PC-9 (cell line): ENCODE measurements around the gene RBP5. TPM values are rescaled to one million over a fixed set of nuclear protein-coding genes. Genes with fewer than 3 reads are reported as not detected.
"Not testable (repeated sequence)": the region's sequence is repeated elsewhere in the genome, so short reads cannot be mapped to it uniquely, and the experiment has no call there.

Source experiments
- BruUV-seq: library from RNA; stranded (reverse); fragments of 400-500 nt; replicated peaks from 2 replicates; lab custom pipeline; 2021; lab: Mats Ljungman, UMichigan
- CTCF ChIA-PET: fragments of 300-600 bp; sonication (Branson Sonifier 250); formaldehyde crosslinking; loops from one replicate; lab custom pipeline; 2022; ENCODE audit warnings: antibody characterized with exemption; lab: Charles Lee
- POLR2A ChIA-PET: fragments of 300-600 bp; sonication (Branson Sonifier 250); formaldehyde crosslinking; loops from one replicate; lab custom pipeline; 2022; ENCODE audit warnings: antibody characterized with exemption; ENCODE audit not compliant: unreplicated experiment; lab: Charles Lee
- DNase-seq, 2 experiments: peaks; one replicate each; pipeline versions ENCODE4 v3.0.0 to v3.0.0-alpha.2; 2015 to 2022; ENCODE audit warnings: mixed read lengths in 1 of 2
- H2AFZ ChIP-seq: fragments of 200-600 bp; sonication (generic); 2 replicates; pipeline ENCODE4 v1.8.1; 2017; ENCODE audit warnings: antibody characterized with exemption
- H3F3A ChIP-seq: fragments of 200-600 bp; sonication (generic); 2 replicates; pipeline ENCODE4 v1.8.1; 2017; ENCODE audit warnings: antibody characterized with exemption, mild to moderate bottlenecking, low read depth; ENCODE audit not compliant: insufficient read depth
- H3K27ac ChIP-seq: fragments of 200-600 bp; sonication (generic); 2 replicates; pipeline ENCODE4 v1.6.1; 2016; ENCODE audit warnings: mixed run types
- H3K27me3 ChIP-seq: fragments of 200-600 bp; sonication (generic); 2 replicates; pipeline ENCODE4 v1.6.1; 2016; ENCODE audit warnings: low read depth, mixed run types; ENCODE audit not compliant: insufficient read depth
- H3K36me3 ChIP-seq: fragments of 200-600 bp; sonication (generic); 2 replicates; pipeline ENCODE4 v1.6.1; 2016; ENCODE audit warnings: low read depth, mixed run types
- H3K4me1 ChIP-seq: fragments of 200-600 bp; sonication (generic); replicated peaks from 2 replicates; pipeline ENCODE4 v1.6.1; 2016; ENCODE audit warnings: mixed run types; ENCODE audit not compliant: insufficient read depth
- H3K4me2 ChIP-seq: fragments of 200-600 bp; sonication (generic); 2 replicates; pipeline ENCODE4 v1.6.1; 2017; ENCODE audit warnings: mixed run types
- H3K4me3 ChIP-seq: fragments of 200-600 bp; sonication (generic); 2 replicates; pipeline ENCODE4 v1.6.1; 2016; ENCODE audit warnings: mixed run types
- H3K79me2 ChIP-seq: fragments of 200-600 bp; sonication (generic); 2 replicates; pipeline ENCODE4 v1.6.1; 2017; ENCODE audit warnings: low read depth, mixed run types
- H3K9me2 ChIP-seq: fragments of 200-600 bp; sonication (generic); 2 replicates; pipeline ENCODE4 v1.8.1; 2017; ENCODE audit warnings: mild to moderate bottlenecking; ENCODE audit not compliant: insufficient read depth
- H3K9me3 ChIP-seq: fragments of 200-600 bp; sonication (generic); 2 replicates; pipeline ENCODE4 v1.8.1; 2016; ENCODE audit warnings: low read depth; ENCODE audit not compliant: insufficient read depth
- H4K20me1 ChIP-seq: fragments of 200-600 bp; sonication (generic); 2 replicates; pipeline ENCODE4 v1.8.1; 2017; ENCODE audit not compliant: insufficient read depth
- CTCF ChIP-seq: fragments of 200-600 bp; sonication (generic); conservative IDR thresholded peaks from 2 replicates; pipeline ENCODE4 v1.6.1; 2017; ENCODE audit warnings: mixed run types, antibody characterized with exemption, mild to moderate bottlenecking, moderate library complexity
- EZH2 ChIP-seq: fragments of 200-600 bp; sonication (generic); IDR thresholded peaks from 2 replicates; pipeline ENCODE4 v1.8.0; 2017; ENCODE audit warnings: antibody characterized with exemption, low read depth
- intact Hi-C: fragments of 100-400 bp; cut with micrococcal nuclease; formaldehyde crosslinking; loops from one replicate; pipeline ENCODE4 v1.10.0; 2022; ENCODE audit not compliant: unreplicated experiment
- total RNA-seq: library from RNA; stranded (reverse); gene quantifications from 2 replicates; pipeline ENCODE4 v1.2.3, GENCODE V29; 2021

RBP5 gene
- total RNA-seq, 1 experiment from 2014 or later, result 0.74 TPM

GRCh38 chr12:7108003-7108795 lies 20.5 kb downstream of the RBP5 start:
- POLR2A ChIA-PET, result interaction anchor here (0.5 to 2.3 kb wide), 21 partner anchors 9 to 576 kb away, joined by 3 to 27 read pairs (median 3); partner anchors contain the start of genes C12orf57, GAPDH, RNU7-1 and USP5
- H3K4me2 ChIP-seq, result peak overlapping the region; percentile 84
- intact Hi-C loops, result loop anchor here (1.0 to 2.0 kb wide), 5 partner anchors 48 to 239 kb away; partner anchors contain the start of genes C1S and LPCAT3
- H3K79me2 ChIP-seq, result peaks cover 39% of the 10 kb centered on the region
- no peaks in the 10 kb centered on the region for H3K9me2 ChIP-seq
- H3K9me3 ChIP-seq, result peaks cover 11% of the 10 kb centered on the region
- no peaks in the 10 kb centered on the region for H3K27me3 ChIP-seq
- no peak for TF ChIP-seq EZH2
- no peak for TF ChIP-seq CTCF
- H4K20me1 ChIP-seq, result peaks cover 4% of the 10 kb centered on the region; the same call in 1 of the 2 replicates
- peaks cover 28% of the 10 kb centered on the region for H3K4me1 ChIP-seq
- H3K27ac ChIP-seq, result peak overlapping the region; percentile 76
- peak overlapping the region; percentile 88 for H2AFZ ChIP-seq
- CTCF ChIA-PET, result interaction anchor here (0.5 to 2.7 kb wide), 13 partner anchors 14 to 256 kb away, joined by 3 to 15 read pairs (median 4); partner anchors contain the start of genes C12orf57, C1S, RNU7-1 and SPSB2
- peak overlapping the region; percentile 79 for H3K4me3 ChIP-seq
- peaks cover 20% of the 10 kb centered on the region for H3K36me3 ChIP-seq
- BruUV-seq, result TSS peak; percentile 29
- H3F3A ChIP-seq, result peaks cover 27% of the 10 kb centered on the region
- peak; percentile 74 to 90 for DNase-seq

GRCh38 chr12:7107636-7108002 lies 21.1 kb downstream of the RBP5 start:
- peaks cover 26% of the 10 kb centered on the region for H3F3A ChIP-seq
- no peaks in the 10 kb centered on the region for H3K27me3 ChIP-seq
- peak overlapping the region; percentile 79 for H3K4me3 ChIP-seq
- peak overlapping the region; percentile 76 for H3K27ac ChIP-seq
- H4K20me1 ChIP-seq, result peaks cover 4% of the 10 kb centered on the region; the same call in 1 of the 2 replicates
- H2AFZ ChIP-seq, result peak overlapping the region; percentile 88
- peak overlapping the region; percentile 84 for H3K4me2 ChIP-seq
- ChIA-PET POLR2A (interaction anchor here (0.5 to 2.3 kb wide), 12 partner anchors 14 to 574 kb away, joined by 3 to 27 read pairs (median 5); partner anchors contain the start of genes C12orf57, GAPDH, RNU7-1 and USP5), CTCF (interaction anchor here (0.5 to 2.7 kb wide), 10 partner anchors 14 to 568 kb away, joined by 3 to 15 read pairs (median 4); partner anchors contain the start of genes C12orf57, C1S, RNU7-1 and SPSB2)
- H3K79me2 ChIP-seq, result peaks cover 39% of the 10 kb centered on the region
- no TSS peak for BruUV-seq
- peaks cover 11% of the 10 kb centered on the region for H3K9me3 ChIP-seq
- H3K36me3 ChIP-seq, result peaks cover 20% of the 10 kb centered on the region
- peak in 1 of 2 experiments; percentile 78 for DNase-seq
- TF ChIP-seq CTCF, result no peak
- no peak for TF ChIP-seq EZH2
- peaks cover 28% of the 10 kb centered on the region for H3K4me1 ChIP-seq
- H3K9me2 ChIP-seq, result no peaks in the 10 kb centered on the region
- intact Hi-C loops, result loop anchor here (1.0 to 2.0 kb wide), 5 partner anchors 47 to 239 kb away; partner anchors contain the start of genes C1S and LPCAT3

GRCh38 chr12:7107181-7107580 lies 21.5 kb downstream of the RBP5 start:
- intact Hi-C loops, BruUV-seq, H3K9me2 ChIP-seq, DNase-seq, H3K27ac ChIP-seq, H2AFZ ChIP-seq, H3K27me3 ChIP-seq, H4K20me1 ChIP-seq: not testable (repeated sequence)
- H3K9me3 ChIP-seq, result peaks cover 11% of the 10 kb centered on the region
- peak overlapping the region; percentile 51 for H3K4me2 ChIP-seq
- peaks cover 28% of the 10 kb centered on the region for H3K4me1 ChIP-seq
- H3K36me3 ChIP-seq, result peaks cover 20% of the 10 kb centered on the region
- 0 out of 2 replicates have a peak overlapping the region, but pooled peaks have one; percentile 14 for H3K4me3 ChIP-seq
- H3F3A ChIP-seq, result peaks cover 22% of the 10 kb centered on the region
- peaks cover 39% of the 10 kb centered on the region for H3K79me2 ChIP-seq
- POLR2A ChIA-PET, result interaction anchor here (0.6 to 2.3 kb wide), 5 partner anchors 13 to 255 kb away, joined by 4 to 27 read pairs (median 5); partner anchors contain the start of genes C12orf57, RNU7-1 and USP5
- CTCF ChIA-PET, result interaction anchor here (0.5 to 2.7 kb wide), 4 partner anchors 38 to 568 kb away, joined by 3 to 15 read pairs (median 4); partner anchors contain the start of genes C12orf57, C1S and RNU7-1
